Loucy (cell line): ENCODE results near the gene MIER2.

Experiments used
- EZH2phosphoT487 ChIP-seq: fragments of 200-600 bp; IDR thresholded peaks from 2 replicates; pipeline ENCODE4 v1.6.1; 2018; ENCODE audit warnings: antibody characterized with exemption, mild to moderate bottlenecking, moderate library complexity, borderline replicate concordance
- TF ChIP-seq, protein P1 (sequence below): fragments of 200-600 bp; sonication (generic); conservative IDR thresholded peaks from 2 replicates; pipeline ENCODE4 v1.5.1; 2014; ENCODE audit warnings: mild to moderate bottlenecking, antibody characterized with exemption, low read length

DNA sequence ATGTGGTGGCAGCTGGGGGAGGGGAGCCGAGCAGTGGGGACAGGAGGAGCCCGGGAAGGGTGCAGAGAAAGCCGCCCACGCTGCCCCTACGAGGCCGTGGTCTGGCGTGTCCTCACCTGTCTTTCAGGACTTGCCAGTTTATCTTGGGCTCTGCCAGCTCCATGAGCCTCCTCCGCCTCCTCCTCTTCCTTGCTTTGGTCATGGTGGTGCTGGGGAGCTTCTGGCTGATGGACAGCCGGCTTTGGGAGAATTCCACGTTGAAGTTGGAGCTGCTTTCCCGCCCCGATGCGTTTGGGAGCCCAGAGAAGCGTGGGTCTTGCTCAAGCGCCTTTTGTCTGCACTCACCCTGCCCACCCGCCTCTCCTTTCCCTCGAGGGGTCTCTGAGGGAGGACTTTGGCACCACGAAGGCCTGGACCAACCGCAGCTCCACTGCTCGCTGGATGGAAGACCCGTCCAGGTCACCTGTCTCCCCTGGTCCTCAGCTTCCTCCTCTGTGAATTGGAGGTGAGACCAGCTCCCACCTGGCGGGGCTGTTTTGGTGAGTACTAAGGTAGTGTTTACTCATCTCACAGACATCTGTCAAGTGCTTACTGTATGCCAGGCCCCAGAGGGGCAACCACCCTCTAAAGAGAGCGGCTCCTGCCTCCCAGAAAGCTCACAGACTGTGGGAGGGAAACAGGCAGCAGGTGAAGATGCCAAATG is 29.7 kb upstream of the MIER2 start:
- TF ChIP-seq, protein P1, sequence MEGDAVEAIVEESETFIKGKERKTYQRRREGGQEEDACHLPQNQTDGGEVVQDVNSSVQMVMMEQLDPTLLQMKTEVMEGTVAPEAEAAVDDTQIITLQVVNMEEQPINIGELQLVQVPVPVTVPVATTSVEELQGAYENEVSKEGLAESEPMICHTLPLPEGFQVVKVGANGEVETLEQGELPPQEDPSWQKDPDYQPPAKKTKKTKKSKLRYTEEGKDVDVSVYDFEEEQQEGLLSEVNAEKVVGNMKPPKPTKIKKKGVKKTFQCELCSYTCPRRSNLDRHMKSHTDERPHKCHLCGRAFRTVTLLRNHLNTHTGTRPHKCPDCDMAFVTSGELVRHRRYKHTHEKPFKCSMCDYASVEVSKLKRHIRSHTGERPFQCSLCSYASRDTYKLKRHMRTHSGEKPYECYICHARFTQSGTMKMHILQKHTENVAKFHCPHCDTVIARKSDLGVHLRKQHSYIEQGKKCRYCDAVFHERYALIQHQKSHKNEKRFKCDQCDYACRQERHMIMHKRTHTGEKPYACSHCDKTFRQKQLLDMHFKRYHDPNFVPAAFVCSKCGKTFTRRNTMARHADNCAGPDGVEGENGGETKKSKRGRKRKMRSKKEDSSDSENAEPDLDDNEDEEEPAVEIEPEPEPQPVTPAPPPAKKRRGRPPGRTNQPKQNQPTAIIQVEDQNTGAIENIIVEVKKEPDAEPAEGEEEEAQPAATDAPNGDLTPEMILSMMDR, result no peak
- TF ChIP-seq EZH2phosphoT487, result no peak
